ENCODE measurements around the gene RPRD2.
A peak's percentile ranks its signal among the peaks of the same experiment; 100 is the strongest.

The RPRD2 gene

DNA sequence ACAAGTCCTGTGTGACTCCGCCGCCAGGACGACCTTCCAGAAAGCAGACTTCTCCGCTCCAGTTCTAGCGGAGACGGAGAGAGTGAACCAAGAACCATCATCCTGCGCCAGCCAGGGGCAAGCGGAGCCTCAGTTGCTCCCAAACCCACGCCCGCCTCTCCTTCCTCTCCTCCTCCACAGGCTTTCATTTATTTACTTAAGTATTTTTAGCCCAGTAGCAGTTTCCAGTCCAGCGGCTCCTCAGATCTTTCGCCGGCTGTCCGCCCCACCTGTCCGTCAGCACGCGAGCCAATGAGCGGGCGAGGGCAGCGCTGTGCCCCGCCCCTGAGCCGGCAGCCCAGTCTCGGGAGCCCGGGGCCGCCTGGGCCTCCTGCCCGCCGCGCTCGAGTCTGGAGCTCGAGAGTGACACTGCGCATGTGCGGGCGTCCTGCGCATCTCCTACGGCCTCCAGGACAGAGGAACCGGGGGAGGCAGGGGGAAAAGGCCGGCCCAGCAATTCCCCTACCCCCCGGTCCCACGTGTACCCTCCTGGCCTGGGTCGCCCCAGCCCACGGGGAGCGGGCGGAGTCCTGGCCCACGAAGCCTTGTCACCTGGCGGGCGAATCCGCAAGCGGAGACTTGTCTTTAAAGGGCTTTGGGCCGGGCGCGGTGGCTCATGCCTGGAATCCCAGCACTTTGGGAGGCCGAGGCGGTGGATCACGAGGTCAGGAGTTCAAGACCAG, 151.5 kb downstream of the RPRD2 start, which contains the start of gene FALEC:
TSS of gene FALEC (plus strand) at position 425 of the 722 bp plus-strand sequence.
- peak; percentile 93 to 94 for DNase-seq

DNA sequence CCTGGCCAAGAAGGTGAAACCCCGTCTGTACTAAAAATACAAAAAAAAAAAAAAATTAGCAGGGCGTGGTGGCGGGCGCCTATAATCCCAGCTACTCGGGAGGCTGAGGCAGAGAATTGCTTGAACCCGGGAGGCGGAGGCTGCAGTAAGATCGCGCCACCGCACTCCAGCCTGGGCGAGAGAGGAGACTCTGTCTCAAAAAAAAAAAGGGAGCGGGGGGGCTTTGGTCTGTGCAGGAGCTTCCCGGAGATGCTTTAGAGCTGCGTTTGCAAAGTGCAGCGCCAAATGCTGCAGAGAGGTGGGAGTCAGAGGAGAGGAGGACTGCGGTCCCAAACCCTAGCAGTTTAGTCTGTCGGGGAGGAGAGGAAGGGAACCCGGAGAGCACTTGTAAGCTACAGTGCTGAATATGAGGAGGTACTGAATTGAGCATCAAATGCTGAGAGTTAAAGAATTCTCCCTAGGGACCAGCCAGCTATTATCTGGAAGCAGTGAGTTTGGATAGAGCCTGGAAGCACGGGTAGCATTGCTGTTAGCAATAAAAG, 152.2 kb downstream of the RPRD2 start:
- DNase-seq, result no peak

DNA sequence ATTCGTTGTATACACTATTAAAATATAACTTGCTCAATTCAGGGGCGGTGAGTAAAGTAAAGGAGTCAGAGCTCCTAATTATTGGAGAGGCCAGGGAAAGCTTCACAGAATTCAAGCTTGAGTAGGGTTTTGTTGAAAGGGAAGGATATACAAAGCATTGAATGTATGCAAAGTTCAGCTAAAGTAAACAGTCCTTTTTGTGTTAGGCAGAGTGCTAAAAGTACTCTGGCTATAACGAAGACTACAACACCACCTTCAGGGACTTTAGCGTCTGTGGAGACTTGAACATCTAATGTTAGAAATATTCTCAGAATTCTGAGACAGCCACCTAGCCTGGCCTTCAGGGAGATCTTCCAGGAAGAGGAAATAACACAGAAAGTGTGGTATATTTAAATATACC, 152.7 kb downstream of the RPRD2 start:
- no peak for DNase-seq

DNA sequence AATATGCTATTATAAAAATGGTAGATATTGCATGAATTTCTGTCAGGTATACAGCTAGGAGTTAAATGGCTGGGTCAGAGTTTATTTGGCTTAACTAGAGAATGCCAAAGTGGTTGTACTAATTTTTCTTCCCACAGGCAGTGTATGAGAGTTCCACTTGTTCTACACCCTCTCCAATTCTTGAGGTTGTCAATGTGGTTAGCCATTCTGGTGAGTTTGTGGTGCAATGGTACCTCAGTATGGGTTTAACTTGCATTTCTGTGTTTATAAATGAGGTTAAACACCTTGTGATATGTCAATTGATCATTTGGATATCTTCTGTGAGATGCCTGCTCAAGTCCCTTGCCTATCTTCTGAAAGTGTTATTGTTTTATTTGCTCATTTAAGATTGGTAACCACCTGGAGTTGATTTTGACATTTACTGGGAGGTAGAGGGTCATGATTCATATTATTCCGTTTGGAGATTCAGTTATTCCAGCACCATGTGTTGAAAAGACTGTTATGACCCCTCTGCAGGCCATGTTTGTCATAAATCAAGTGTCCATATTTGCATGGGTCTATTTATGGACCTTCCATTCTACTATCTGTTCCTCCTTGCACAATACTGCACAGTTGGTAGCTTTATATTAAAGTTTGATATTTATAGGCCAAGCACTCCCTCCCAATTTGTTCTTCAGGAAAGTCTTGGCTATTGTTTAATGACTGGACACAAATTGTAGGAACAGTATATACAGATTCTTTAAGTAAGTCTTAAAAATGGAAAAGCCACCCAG, 157.4 kb downstream of the RPRD2 start:
- DNase-seq, result no peak

DNA sequence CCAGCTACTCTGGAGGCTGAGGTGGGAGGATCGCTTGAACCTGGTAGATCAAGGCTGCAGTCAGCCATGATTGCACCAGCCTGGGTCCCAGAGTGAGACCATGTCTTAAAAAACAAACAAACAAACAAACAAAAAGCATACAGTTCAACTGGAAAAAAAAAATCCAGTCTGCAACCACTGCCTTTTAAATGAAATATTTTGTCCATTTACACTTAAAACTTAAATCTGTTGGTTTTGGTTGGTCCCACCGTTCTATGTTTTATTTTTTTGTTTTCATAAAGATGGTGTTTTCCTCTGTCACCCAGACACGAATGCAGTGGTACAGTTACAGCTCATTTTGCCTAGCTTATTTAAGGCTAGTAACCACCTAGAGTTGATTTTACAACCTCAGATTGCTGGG, 161.4 kb downstream of the RPRD2 start:
- DNase-seq, result no peak

All from activated CD4-positive, alpha-beta T cell treated with anti-CD3 and anti-CD28 coated beads, Interleukin-2, amount 50 U/mL, for 48 hours (primary cell).